K562 (cell line): ENCODE data around the gene PFKP. TPM values are rescaled to one million over a fixed set of nuclear protein-coding genes. Genes with fewer than 3 reads are reported as not detected.
A peak's percentile ranks its signal among the peaks of the same experiment; 100 is the strongest.

Experiments used
- CHD2 ChIP-seq: IDR thresholded peaks from 2 replicates; pipeline ENCODE4 v1.6.1; 2011; ENCODE audit warnings: low read depth, low read length
- HNRNPL ChIP-seq: fragments of 200-400 bp; formaldehyde crosslinking; IDR thresholded peaks from 2 replicates; pipeline ENCODE4 v1.6.1; 2017; ENCODE audit warnings: low read depth, mild to moderate bottlenecking, low read length
- MAFF ChIP-seq: IDR thresholded peaks from 2 replicates; pipeline ENCODE4 v1.6.1; 2012; ENCODE audit warnings: low read length, improper control_type of control experiment
- NELFE ChIP-seq: IDR thresholded peaks from 2 replicates; pipeline ENCODE4 v1.6.1; 2011; ENCODE audit warnings: mild to moderate bottlenecking; ENCODE audit not compliant: insufficient read depth, insufficient read length
- NFIX ChIP-seq: fragments of 250-450 bp; sonication (Bioruptor Pico); IDR thresholded peaks from 2 replicates; pipeline ENCODE4 v1.4.0; 2020; ENCODE audit warnings: low read depth, mild to moderate bottlenecking, moderate library complexity
- NR3C1 ChIP-seq: sonication (generic); formaldehyde crosslinking; IDR thresholded peaks from 2 replicates; pipeline ENCODE4 v1.8.1; 2022; ENCODE audit warnings: missing genetic modification reagents
- RHOXF2B ChIP-seq: fragments of 250-450 bp; sonication (Bioruptor Pico); conservative IDR thresholded peaks from 2 replicates; pipeline ENCODE4 v1.5.1; 2021
- SNRNP70 ChIP-seq: fragments of 200-400 bp; formaldehyde crosslinking; optimal IDR thresholded peaks from 2 replicates; pipeline ENCODE3; 2017; ENCODE audit warnings: low read depth, low read length
- TCFL5 ChIP-seq: fragments of 250-450 bp; sonication (Bioruptor Pico); conservative IDR thresholded peaks from 2 replicates; pipeline ENCODE4 v1.6.1; 2021; ENCODE audit warnings: mild to moderate bottlenecking, moderate library complexity, matching md5 sums
- TSC22D4 ChIP-seq: fragments of 450-650 bp; IDR thresholded peaks from 2 replicates; pipeline ENCODE4 v1.6.1; 2016; ENCODE audit warnings: missing genetic modification characterization, missing biosample characterization, control low read depth
- ZBTB7A ChIP-seq: IDR thresholded peaks from 2 replicates; pipeline ENCODE4 v1.6.1; 2011; ENCODE audit warnings: low read depth, mild to moderate bottlenecking, low read length, moderate library complexity, borderline replicate concordance; ENCODE audit not compliant: control insufficient read depth
- ZNF253 ChIP-seq: fragments of 250-450 bp; sonication (Bioruptor Pico); conservative IDR thresholded peaks from 2 replicates; pipeline ENCODE4 v1.6.1; 2021; ENCODE audit warnings: mild to moderate bottlenecking
- ZNF75A ChIP-seq: fragments of 450-650 bp; formaldehyde crosslinking; IDR thresholded peaks from 2 replicates; pipeline ENCODE4 v1.4.0; 2020; ENCODE audit warnings: mild to moderate bottlenecking
- polyA plus RNA-seq, 8 experiments: library from polyadenylated mRNA; depleted of rRNA in 4 of 8; stranded (reverse) in 5 of 8; unstranded in 3 of 8; fragments of >200 nt; fragmentation: Nextera tagmentation in 2 of 8; fragmentation: Illumina TruSeq in 1 of 8; extraction: Ambion mirVana in 2 of 8; extraction: Trizol in 1 of 8; gene quantifications; 2 replicates each; pipeline versions ENCODE4 v1.2.1 to v1.2.3, GENCODE V29; 2011 to 2014; ENCODE audit warnings: inconsistent platforms in 1 of 8, missing spikeins in 1 of 8
- total RNA-seq, 7 experiments: library from RNA; depleted of rRNA in 6 of 7; stranded (reverse); fragments of >200 nt in 6 of 7; fragmentation: Illumina TruSeq in 2 of 7; extraction: Trizol in 2 of 7; gene quantifications; 2 replicates each; pipeline versions ENCODE4 v1.2.1 to v1.2.3, GENCODE V29; 2011 to 2021; ENCODE audit warnings: low replicate concordance in 1 of 7
- TF ChIP-seq, protein P1 (sequence below): fragments of 450-650 bp; IDR thresholded peaks from 2 replicates; pipeline ENCODE4 v1.6.1; 2016; ENCODE audit warnings: mild to moderate bottlenecking, moderate library complexity
- TF ChIP-seq, protein P2 (sequence below): fragments of 250-450 bp; sonication (Bioruptor Pico); IDR thresholded peaks from 2 replicates; pipeline ENCODE4 v1.8.0; 2021; ENCODE audit warnings: moderate library complexity, mild to moderate bottlenecking, inconsistent platforms

PFKP gene
- total and polyA plus RNA-seq, 9 of the 15 experiments (the other 6 are each of a cell fraction or from before 2014, with no cell fraction given) = 23.5 to 116 (median 62.1) TPM

DNA sequence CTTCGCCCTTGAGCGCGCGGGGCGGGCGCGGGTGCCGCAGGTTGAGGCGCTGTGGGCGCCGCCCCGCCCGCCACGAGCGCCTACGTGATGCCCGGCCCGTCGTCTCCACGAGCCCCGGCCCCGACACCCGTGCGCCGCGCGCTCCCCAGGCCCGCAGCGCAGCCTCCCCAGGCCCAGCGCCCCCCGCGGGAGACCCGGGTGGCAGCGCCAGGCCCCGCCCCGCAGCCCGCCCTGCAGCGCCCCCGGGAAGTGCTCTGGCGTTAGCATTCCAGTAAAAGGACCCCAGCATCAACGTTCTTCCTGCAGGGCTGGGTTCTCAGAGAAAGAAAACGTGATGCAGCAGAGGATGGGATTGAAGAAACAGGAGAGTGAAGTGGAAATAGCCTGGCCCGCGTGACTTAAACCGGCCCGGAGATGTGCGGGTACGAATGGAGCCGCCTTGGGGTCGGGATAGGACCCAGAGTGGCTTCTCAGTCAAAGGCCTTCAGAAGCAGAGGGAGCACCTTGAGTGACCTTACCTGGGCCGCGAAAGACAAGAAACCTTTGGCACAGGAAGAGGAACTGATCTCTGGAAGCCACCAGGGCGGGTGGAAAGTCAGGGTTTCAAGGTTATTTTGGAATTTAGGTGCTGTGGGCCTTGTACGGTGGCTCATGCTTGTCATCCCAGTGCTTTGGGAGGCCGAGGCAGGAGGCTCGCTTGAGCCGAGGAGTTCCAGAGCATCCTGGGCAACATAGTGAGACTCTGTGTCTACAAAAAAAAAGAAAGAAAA lies 1.8 kb downstream of the PFKP start (continued):
- TF ChIP-seq NELFE = no peak
- TF ChIP-seq, protein P1, sequence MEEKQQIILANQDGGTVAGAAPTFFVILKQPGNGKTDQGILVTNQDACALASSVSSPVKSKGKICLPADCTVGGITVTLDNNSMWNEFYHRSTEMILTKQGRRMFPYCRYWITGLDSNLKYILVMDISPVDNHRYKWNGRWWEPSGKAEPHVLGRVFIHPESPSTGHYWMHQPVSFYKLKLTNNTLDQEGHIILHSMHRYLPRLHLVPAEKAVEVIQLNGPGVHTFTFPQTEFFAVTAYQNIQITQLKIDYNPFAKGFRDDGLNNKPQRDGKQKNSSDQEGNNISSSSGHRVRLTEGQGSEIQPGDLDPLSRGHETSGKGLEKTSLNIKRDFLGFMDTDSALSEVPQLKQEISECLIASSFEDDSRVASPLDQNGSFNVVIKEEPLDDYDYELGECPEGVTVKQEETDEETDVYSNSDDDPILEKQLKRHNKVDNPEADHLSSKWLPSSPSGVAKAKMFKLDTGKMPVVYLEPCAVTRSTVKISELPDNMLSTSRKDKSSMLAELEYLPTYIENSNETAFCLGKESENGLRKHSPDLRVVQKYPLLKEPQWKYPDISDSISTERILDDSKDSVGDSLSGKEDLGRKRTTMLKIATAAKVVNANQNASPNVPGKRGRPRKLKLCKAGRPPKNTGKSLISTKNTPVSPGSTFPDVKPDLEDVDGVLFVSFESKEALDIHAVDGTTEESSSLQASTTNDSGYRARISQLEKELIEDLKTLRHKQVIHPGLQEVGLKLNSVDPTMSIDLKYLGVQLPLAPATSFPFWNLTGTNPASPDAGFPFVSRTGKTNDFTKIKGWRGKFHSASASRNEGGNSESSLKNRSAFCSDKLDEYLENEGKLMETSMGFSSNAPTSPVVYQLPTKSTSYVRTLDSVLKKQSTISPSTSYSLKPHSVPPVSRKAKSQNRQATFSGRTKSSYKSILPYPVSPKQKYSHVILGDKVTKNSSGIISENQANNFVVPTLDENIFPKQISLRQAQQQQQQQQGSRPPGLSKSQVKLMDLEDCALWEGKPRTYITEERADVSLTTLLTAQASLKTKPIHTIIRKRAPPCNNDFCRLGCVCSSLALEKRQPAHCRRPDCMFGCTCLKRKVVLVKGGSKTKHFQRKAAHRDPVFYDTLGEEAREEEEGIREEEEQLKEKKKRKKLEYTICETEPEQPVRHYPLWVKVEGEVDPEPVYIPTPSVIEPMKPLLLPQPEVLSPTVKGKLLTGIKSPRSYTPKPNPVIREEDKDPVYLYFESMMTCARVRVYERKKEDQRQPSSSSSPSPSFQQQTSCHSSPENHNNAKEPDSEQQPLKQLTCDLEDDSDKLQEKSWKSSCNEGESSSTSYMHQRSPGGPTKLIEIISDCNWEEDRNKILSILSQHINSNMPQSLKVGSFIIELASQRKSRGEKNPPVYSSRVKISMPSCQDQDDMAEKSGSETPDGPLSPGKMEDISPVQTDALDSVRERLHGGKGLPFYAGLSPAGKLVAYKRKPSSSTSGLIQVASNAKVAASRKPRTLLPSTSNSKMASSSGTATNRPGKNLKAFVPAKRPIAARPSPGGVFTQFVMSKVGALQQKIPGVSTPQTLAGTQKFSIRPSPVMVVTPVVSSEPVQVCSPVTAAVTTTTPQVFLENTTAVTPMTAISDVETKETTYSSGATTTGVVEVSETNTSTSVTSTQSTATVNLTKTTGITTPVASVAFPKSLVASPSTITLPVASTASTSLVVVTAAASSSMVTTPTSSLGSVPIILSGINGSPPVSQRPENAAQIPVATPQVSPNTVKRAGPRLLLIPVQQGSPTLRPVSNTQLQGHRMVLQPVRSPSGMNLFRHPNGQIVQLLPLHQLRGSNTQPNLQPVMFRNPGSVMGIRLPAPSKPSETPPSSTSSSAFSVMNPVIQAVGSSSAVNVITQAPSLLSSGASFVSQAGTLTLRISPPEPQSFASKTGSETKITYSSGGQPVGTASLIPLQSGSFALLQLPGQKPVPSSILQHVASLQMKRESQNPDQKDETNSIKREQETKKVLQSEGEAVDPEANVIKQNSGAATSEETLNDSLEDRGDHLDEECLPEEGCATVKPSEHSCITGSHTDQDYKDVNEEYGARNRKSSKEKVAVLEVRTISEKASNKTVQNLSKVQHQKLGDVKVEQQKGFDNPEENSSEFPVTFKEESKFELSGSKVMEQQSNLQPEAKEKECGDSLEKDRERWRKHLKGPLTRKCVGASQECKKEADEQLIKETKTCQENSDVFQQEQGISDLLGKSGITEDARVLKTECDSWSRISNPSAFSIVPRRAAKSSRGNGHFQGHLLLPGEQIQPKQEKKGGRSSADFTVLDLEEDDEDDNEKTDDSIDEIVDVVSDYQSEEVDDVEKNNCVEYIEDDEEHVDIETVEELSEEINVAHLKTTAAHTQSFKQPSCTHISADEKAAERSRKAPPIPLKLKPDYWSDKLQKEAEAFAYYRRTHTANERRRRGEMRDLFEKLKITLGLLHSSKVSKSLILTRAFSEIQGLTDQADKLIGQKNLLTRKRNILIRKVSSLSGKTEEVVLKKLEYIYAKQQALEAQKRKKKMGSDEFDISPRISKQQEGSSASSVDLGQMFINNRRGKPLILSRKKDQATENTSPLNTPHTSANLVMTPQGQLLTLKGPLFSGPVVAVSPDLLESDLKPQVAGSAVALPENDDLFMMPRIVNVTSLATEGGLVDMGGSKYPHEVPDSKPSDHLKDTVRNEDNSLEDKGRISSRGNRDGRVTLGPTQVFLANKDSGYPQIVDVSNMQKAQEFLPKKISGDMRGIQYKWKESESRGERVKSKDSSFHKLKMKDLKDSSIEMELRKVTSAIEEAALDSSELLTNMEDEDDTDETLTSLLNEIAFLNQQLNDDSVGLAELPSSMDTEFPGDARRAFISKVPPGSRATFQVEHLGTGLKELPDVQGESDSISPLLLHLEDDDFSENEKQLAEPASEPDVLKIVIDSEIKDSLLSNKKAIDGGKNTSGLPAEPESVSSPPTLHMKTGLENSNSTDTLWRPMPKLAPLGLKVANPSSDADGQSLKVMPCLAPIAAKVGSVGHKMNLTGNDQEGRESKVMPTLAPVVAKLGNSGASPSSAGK = no peak
- peak; percentile 90; the same call in 1 of the 2 replicates for TF ChIP-seq ZBTB7A
- no peak for TF ChIP-seq MAFF
- TF ChIP-seq SNRNP70 = no peak
- TF ChIP-seq, protein P2, sequence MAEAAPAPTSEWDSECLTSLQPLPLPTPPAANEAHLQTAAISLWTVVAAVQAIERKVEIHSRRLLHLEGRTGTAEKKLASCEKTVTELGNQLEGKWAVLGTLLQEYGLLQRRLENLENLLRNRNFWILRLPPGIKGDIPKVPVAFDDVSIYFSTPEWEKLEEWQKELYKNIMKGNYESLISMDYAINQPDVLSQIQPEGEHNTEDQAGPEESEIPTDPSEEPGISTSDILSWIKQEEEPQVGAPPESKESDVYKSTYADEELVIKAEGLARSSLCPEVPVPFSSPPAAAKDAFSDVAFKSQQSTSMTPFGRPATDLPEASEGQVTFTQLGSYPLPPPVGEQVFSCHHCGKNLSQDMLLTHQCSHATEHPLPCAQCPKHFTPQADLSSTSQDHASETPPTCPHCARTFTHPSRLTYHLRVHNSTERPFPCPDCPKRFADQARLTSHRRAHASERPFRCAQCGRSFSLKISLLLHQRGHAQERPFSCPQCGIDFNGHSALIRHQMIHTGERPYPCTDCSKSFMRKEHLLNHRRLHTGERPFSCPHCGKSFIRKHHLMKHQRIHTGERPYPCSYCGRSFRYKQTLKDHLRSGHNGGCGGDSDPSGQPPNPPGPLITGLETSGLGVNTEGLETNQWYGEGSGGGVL (CRISPR knock-in tag) = no peak
- TF ChIP-seq HNRNPL = 0 out of 2 replicates have a peak, but pooled peaks have one; percentile 15
- no peak for TF ChIP-seq NFIX (CRISPR knock-in tag)
- no peak for TF ChIP-seq TSC22D4 (tag)
- TF ChIP-seq ZNF75A (CRISPR knock-in tag) = no peak
- no peak for TF ChIP-seq CHD2
- no peak for TF ChIP-seq TCFL5 (CRISPR knock-in tag)
- no peak for TF ChIP-seq NR3C1
- no peak for TF ChIP-seq RHOXF2B (CRISPR knock-in tag)
- TF ChIP-seq ZNF253 = no peak
